Gastroesophageal sphincter (tissue), 3 donors: ENCODE results near the gene ZSWIM6.

Experiments used
- CTCF ChIP-seq, 4 experiments: fragments of 200-600 bp in 2 of 4; fragments of 450-650 bp in 2 of 4; sonication (generic) in 1 of 4; IDR thresholded peaks; one replicate each; pipeline ENCODE4 v1.5.1; 2017 to 2019; ENCODE audit warnings: antibody characterized with exemption in 4 of 4, mild to moderate bottlenecking in 2 of 4, moderate library complexity in 2 of 4
- EP300 ChIP-seq: sonication (generic); formaldehyde crosslinking; IDR thresholded peaks from one replicate; pipeline ENCODE4 v1.6.1; 2017; ENCODE audit warnings: antibody characterized with exemption, mild to moderate bottlenecking
- POLR2A ChIP-seq, 2 donors: fragments of 450-650 bp; IDR thresholded peaks; one replicate each; pipeline ENCODE4 v1.6.1; 2017; ENCODE audit warnings: antibody characterized with exemption in 2 of 2, mild to moderate bottlenecking in 2 of 2, moderate library complexity in 1 of 2

GRCh38 chr5:61304590-61305381 lies 27.3 kb upstream of the ZSWIM6 start:
- no peak for TF ChIP-seq CTCF (IDR thresholded peaks at IDR 0.05)
- TF ChIP-seq EP300: no peak
- no peak for TF ChIP-seq POLR2A (IDR thresholded peaks at IDR 0.05)
